ENCODE measurements around the gene TNXB. TPM values are rescaled to one million over a fixed set of nuclear protein-coding genes. Genes with fewer than 3 reads are reported as not detected.
A peak's percentile ranks its signal among the peaks of the same experiment; 100 is the strongest.

Gene TNXB
- total RNA-seq, 1 donor, result 11.9 TPM

DNA sequence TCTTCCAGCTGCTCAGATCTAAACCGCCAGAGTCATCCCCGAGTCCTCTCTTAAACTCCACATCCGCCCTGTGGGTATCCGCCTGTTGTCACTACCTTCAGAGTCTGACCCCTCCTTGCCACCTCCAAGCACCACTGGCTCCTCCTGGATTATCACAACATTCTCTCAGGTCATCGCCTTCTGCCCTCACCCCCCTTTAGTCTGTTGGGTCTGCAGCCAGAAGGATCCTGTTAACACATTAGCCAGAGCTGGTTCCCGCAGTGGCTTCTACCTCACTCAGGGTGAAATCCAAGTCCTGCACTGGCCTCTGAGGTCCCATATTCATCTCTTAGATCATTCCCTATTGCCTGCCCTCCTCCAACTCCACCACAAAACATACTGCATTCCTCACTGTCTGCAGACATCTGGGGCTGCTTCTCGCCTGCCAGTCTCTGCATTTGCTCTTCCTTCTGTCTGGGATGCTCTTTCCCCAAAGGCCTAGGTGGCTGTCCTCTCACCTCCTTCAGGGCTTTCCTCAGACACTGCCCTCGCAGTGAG lies 34.1 kb downstream of the TNXB start:
- Histone ChIP-seq H3K79me2 (ENCODE audit: insufficient read depth, low read length) (no peaks in the 10 kb centered on the region), H3K4me1 (ENCODE audit: insufficient read depth, low read length) (peaks cover 22% of the 10 kb centered on the region), H3K27me3 (ENCODE audit: insufficient read depth, low read length) (peaks cover 20% of the 10 kb centered on the region), H3K27ac (ENCODE audit: low read depth, low read length) (no peak overlapping the region), H3K9me3 (ENCODE audit: low read depth, low read length) (no peaks in the 10 kb centered on the region), H4K20me1 (ENCODE audit: insufficient read depth, low read length) (no peaks in the 10 kb centered on the region), H3K4me3 (ENCODE audit: insufficient read depth, low read length) (no peak overlapping the region), H3K4me2 (ENCODE audit: insufficient read depth, low read length) (no peak overlapping the region), H3K36me3 (ENCODE audit: insufficient read depth, low read length) (no peaks in the 10 kb centered on the region), H2AFZ (ENCODE audit: low read length) (no peak overlapping the region)
- peak; percentile 83 for DNase-seq (ENCODE audit: insufficient read length, low spot score, missing footprints)
- TF ChIP-seq, protein P1, sequence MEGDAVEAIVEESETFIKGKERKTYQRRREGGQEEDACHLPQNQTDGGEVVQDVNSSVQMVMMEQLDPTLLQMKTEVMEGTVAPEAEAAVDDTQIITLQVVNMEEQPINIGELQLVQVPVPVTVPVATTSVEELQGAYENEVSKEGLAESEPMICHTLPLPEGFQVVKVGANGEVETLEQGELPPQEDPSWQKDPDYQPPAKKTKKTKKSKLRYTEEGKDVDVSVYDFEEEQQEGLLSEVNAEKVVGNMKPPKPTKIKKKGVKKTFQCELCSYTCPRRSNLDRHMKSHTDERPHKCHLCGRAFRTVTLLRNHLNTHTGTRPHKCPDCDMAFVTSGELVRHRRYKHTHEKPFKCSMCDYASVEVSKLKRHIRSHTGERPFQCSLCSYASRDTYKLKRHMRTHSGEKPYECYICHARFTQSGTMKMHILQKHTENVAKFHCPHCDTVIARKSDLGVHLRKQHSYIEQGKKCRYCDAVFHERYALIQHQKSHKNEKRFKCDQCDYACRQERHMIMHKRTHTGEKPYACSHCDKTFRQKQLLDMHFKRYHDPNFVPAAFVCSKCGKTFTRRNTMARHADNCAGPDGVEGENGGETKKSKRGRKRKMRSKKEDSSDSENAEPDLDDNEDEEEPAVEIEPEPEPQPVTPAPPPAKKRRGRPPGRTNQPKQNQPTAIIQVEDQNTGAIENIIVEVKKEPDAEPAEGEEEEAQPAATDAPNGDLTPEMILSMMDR (IDR thresholded peaks at IDR 0.05; ENCODE audit: extremely low read depth, low read depth, low read length), result no peak

DNA sequence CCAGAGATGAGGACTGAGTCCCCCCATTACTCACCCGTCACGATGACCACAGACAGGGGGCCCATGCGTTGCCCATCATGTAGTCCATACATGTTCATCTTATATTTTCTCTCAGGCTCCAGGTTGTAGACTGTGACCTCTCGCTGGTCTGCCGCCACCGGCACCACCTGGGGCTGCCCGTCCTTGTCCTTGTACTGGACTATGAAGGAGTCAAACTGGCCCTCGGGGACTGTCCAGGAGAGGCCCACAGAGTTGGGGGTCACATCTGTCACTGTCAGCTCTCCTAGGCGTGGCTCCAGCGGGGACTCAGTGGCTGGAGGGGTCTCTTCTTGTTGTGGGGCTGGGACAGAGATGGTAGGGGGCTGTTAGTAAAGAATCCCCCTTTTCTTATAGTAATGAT lies 35.5 kb downstream of the TNXB start:
- Histone ChIP-seq H2AFZ (ENCODE audit: low read length) (no peak overlapping the region), H3K36me3 (ENCODE audit: insufficient read depth, low read length) (no peaks in the 10 kb centered on the region), H3K4me3 (ENCODE audit: insufficient read depth, low read length) (no peak overlapping the region), H3K27me3 (ENCODE audit: insufficient read depth, low read length) (peaks cover 20% of the 10 kb centered on the region), H3K27ac (ENCODE audit: low read depth, low read length) (no peak overlapping the region), H4K20me1 (ENCODE audit: insufficient read depth, low read length) (no peaks in the 10 kb centered on the region), H3K4me2 (ENCODE audit: insufficient read depth, low read length) (no peak overlapping the region), H3K4me1 (ENCODE audit: insufficient read depth, low read length) (peaks cover 18% of the 10 kb centered on the region), H3K9me3 (ENCODE audit: low read depth, low read length) (no peaks in the 10 kb centered on the region), H3K79me2 (ENCODE audit: insufficient read depth, low read length) (no peaks in the 10 kb centered on the region)
- DNase-seq (ENCODE audit: insufficient read length, low spot score, missing footprints), result no peak
- TF ChIP-seq, protein P1 (IDR thresholded peaks at IDR 0.05; ENCODE audit: extremely low read depth, low read depth, low read length), result no peak

DNA sequence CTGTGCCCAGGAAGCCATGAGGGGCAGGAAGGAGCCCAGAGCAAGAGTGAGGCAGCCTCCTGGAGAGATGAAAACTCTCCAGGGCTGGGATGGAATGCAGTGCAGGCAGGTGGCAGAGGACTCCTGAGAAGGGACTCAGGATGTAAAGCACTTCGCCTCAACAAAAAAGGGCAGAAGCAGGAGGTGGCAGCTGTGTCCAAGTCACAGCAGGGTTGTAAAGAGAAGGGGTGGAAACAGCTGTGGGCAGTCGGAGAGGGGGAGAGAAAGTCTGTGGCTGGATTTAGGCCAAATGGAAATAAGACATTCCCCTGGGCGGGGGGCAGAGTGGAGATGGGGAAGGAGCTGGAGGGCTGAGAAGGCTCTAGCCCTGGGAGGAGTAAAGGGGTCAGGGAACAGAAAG lies 36.0 kb downstream of the TNXB start:
- no peaks in the 10 kb centered on the region for H3K9me3 ChIP-seq (ENCODE audit: low read depth, low read length)
- no peak overlapping the region for H3K4me3 ChIP-seq (ENCODE audit: insufficient read depth, low read length)
- no peaks in the 10 kb centered on the region for H3K36me3 ChIP-seq (ENCODE audit: insufficient read depth, low read length)
- no peak overlapping the region for H2AFZ ChIP-seq (ENCODE audit: low read length)
- DNase-seq (ENCODE audit: insufficient read length, low spot score, missing footprints), result no peak
- no peaks in the 10 kb centered on the region for H3K79me2 ChIP-seq (ENCODE audit: insufficient read depth, low read length)
- no peak overlapping the region for H3K4me2 ChIP-seq (ENCODE audit: insufficient read depth, low read length)
- H3K27me3 ChIP-seq (ENCODE audit: insufficient read depth, low read length), result peaks cover 20% of the 10 kb centered on the region
- TF ChIP-seq, protein P1 (IDR thresholded peaks at IDR 0.05; ENCODE audit: extremely low read depth, low read depth, low read length), result no peak
- H3K27ac ChIP-seq (ENCODE audit: low read depth, low read length), result no peak overlapping the region
- H3K4me1 ChIP-seq (ENCODE audit: insufficient read depth, low read length), result peaks cover 18% of the 10 kb centered on the region
- H4K20me1 ChIP-seq (ENCODE audit: insufficient read depth, low read length), result no peaks in the 10 kb centered on the region

DNA sequence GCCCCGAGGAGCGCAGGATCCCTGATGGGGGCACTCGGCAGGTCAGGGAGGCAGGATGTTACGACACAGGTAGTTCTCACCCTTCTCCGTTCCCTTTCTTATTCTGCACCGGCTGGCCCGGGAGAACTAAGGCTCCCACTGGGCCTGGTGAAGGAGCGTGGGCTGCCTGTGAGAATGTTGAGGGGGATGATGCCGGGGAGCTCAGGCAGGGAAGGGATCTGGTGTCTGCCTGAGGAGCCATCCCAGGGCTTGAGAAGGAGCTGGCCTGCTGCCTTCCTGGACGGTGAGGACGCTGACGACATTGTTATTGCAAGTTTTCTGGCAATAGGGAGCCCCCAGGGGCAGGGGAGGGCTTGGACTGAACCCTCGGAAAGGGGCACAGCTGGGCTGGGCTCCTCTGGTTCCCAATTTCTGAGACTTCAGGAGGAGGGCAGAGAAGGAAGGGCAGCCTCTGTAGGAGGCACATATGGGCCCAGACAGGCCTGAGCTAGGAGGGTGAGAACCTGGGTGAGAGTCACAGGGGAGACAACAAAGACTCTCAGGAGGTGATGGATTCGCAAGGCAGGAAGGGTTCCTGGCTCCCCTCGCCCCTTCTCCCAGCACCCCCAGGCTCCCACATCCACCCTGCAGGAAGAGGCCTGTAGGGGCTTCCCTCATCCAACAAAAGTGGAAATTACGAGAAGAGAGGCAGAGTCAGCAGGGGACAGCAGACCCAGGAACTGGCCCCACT lies 38.2 kb downstream of the TNXB start:
- TF ChIP-seq, protein P1 (IDR thresholded peaks at IDR 0.05; ENCODE audit: extremely low read depth, low read depth, low read length), result no peak
- H3K36me3 ChIP-seq (ENCODE audit: insufficient read depth, low read length), result no peaks in the 10 kb centered on the region
- no peak overlapping the region for H3K4me3 ChIP-seq (ENCODE audit: insufficient read depth, low read length)
- DNase-seq (ENCODE audit: insufficient read length, low spot score, missing footprints), result no peak
- peaks cover 7% of the 10 kb centered on the region for H3K4me1 ChIP-seq (ENCODE audit: insufficient read depth, low read length)
- H3K27ac ChIP-seq (ENCODE audit: low read depth, low read length), result no peak overlapping the region
- H3K27me3 ChIP-seq (ENCODE audit: insufficient read depth, low read length), result peaks cover 20% of the 10 kb centered on the region
- no peak overlapping the region for H2AFZ ChIP-seq (ENCODE audit: low read length)
- H3K79me2 ChIP-seq (ENCODE audit: insufficient read depth, low read length), result no peaks in the 10 kb centered on the region
- H4K20me1 ChIP-seq (ENCODE audit: insufficient read depth, low read length), result no peaks in the 10 kb centered on the region
- no peaks in the 10 kb centered on the region for H3K9me3 ChIP-seq (ENCODE audit: low read depth, low read length)
- no peak overlapping the region for H3K4me2 ChIP-seq (ENCODE audit: insufficient read depth, low read length)
